Thymus (tissue), 11 donors: ENCODE data around the gene NUP98. TPM values are rescaled to one million over a fixed set of nuclear protein-coding genes. Genes with fewer than 3 reads are reported as not detected.
"Not testable (repeated sequence)": the region's sequence is repeated elsewhere in the genome, so short reads cannot be mapped to it uniquely, and the experiment has no call there.

Source experiments
- DNase-seq, 9 donors: peaks; one replicate each; pipeline ENCODE4 v3.0.0-alpha.2; 2013; ENCODE audit warnings: low spot score in 9 of 9, low read depth in 6 of 9, missing footprints in 1 of 9
- H3K27ac ChIP-seq, 2 donors: one replicate each; pipeline ENCODE4 v1.5.1; 2013; ENCODE audit warnings: control low read depth in 1 of 2, low read depth in 1 of 2, low read length in 1 of 2, mild to moderate bottlenecking in 1 of 2, moderate library complexity in 1 of 2
- H3K27me3 ChIP-seq, 2 donors: one replicate each; pipeline ENCODE4 v1.5.1; 2013; ENCODE audit warnings: low read length in 1 of 2; ENCODE audit not compliant: control insufficient read depth in 2 of 2, insufficient read depth in 1 of 2
- H3K36me3 ChIP-seq, 2 donors: one replicate each; pipeline ENCODE4 v1.5.1; 2013; ENCODE audit warnings: low read length in 1 of 2, mild to moderate bottlenecking in 1 of 2, moderate library complexity in 1 of 2; ENCODE audit not compliant: control insufficient read depth in 2 of 2, insufficient read depth in 2 of 2
- H3K4me1 ChIP-seq, 2 donors: one replicate each; pipeline ENCODE4 v1.5.1; 2013; ENCODE audit warnings: low read length in 2 of 2; ENCODE audit not compliant: control insufficient read depth in 2 of 2, insufficient read depth in 2 of 2
- H3K4me3 ChIP-seq, 2 donors: one replicate each; pipeline ENCODE4 v1.5.1; 2013; ENCODE audit warnings: low read length in 2 of 2, control low read depth in 1 of 2, mild to moderate bottlenecking in 1 of 2
- H3K9me3 ChIP-seq, 2 donors: one replicate each; pipeline ENCODE4 v1.5.1; 2013; ENCODE audit warnings: low read length in 1 of 2, mild to moderate bottlenecking in 1 of 2; ENCODE audit not compliant: control insufficient read depth in 2 of 2, insufficient read depth in 1 of 2
- WGBS: extraction: QIAGEN DNeasy Blood & Tissue Kit; methylation state at CpG from one replicate; pipeline ENCODE4 v1.1.7; 2013; 5-methylcytosine and 5-hydroxymethylcytosine counted together
- polyA plus RNA-seq: library from polyadenylated mRNA; stranded (reverse); fragments of 200-250 nt; gene quantifications from one replicate; pipeline ENCODE4 v1.2.3, GENCODE V29; 2013
- total RNA-seq: library from RNA; stranded (reverse); fragments of 120-200 nt; gene quantifications from one replicate; pipeline ENCODE4 v1.2.4, GENCODE V29; 2013
- donor health status: healthy.

Gene NUP98
- total and polyA plus RNA-seq, 2 donors = 23.0 to 59.0 TPM

DNA sequence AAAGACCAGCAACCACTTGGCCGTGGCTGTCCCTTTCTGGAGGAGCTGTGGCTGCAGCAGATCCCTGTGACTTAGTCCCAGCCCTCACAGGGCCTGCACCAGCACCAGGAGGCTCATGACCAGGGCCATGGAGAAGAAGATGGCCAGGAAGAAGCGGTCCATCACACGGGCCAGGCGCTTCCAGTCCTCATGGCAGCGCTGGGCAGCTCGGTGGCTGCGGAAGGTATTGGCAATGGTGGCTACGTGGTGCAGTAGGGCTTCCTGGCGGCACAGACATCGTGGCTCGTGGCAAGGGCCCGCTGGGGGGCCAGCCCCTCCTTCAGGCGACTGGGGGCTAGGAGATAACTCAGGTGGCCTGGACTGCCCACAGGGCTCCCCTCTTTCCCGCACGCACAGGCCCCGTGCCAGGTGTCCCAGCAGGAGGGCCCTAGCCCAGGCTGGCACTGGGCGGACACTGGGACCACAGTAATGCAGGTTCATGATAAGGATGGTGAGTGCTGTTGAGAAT lies 131.3 kb downstream of the NUP98 start:
- H3K36me3 ChIP-seq = peaks cover 42 to 47% of the 10 kb centered on the region in 2 donors

DNA sequence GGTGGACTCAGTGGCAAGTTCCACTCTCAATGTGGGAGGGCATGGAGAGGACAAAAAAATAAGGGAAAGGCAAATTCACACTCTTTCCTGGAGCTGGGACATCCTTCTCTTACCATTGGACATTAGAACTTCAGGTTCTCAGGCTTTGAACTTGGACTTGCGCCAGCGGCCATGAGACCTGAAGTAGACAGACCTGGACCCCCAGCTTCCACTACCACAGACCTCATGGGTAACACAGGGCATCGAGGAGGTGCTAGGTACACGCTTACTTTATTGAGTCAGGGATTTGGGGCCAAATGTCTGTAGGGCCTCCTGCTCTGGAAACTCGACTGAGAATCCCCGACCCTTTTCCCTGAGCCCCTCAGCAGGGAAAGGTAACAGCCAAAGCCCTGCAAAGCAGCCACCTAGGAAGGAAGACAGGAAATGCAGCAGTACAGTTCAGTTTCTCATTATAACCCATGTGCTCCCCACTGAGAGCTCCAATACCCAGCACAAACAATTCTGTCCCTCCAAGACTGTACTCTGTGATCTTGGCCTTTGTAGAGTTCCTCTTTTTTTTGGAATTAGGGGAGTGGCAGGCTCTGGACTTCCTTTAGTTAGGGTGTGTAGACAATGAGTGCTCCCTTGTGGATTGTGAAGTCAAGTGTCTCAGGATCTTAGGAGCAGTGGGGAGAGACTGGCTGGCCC lies 131.9 kb downstream of the NUP98 start:
- Histone ChIP-seq H3K9me3 (no peaks in the 10 kb centered on the region), H3K4me3 (no peak overlapping the region), H3K4me1 (no peaks in the 10 kb centered on the region), H3K27me3 (no peaks in the 10 kb centered on the region), H3K36me3 (peaks cover 38 to 41% of the 10 kb centered on the region in 2 donors), H3K27ac (no peak overlapping the region)
- 96% methylated on average over 6 of the region's 6 CpGs for WGBS
- no peak for DNase-seq

More for the DNA sequence above, 131.3 kb downstream of the NUP98 start:
- H3K4me1 ChIP-seq = no peaks in the 10 kb centered on the region
- no peak overlapping the region for H3K27ac ChIP-seq
- 98% methylated on average over 17 of the region's 17 CpGs for WGBS
- H3K4me3 ChIP-seq = no peak overlapping the region
- no peaks in the 10 kb centered on the region for H3K9me3 ChIP-seq
- no peak for DNase-seq
- H3K27me3 ChIP-seq = no peaks in the 10 kb centered on the region

DNA sequence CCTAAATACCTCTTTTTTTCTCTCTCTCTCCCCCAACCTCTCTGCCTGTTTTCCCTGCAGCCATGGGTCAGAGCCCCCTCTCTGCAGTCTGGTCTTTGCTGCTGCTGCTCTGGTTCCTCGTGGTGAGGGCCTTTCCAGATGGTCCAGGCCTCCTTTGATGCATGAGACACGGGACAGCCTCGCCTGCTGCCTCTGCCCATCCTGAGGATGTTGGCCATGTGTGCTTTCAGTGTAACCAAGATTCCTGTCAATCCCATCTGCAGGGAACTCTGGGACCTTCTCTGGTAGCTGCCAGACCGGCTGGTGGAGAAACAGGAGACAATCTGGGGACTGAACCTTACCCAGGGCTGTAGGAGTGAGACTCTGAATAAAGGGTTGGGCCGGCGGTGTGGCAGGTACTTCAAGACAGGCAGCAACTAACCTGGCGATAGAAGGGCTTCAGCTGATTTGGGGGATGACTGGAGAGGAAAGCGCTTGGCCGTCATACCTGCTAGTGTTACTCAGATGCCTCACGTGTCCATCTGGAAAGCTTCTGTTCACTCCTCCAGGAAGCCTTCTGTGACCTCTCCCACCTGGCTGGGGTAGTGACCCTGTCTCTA lies 133.2 kb downstream of the NUP98 start:
- no peaks in the 10 kb centered on the region for H3K27me3 ChIP-seq
- H3K4me3 ChIP-seq = no peak overlapping the region
- no peak overlapping the region for H3K27ac ChIP-seq
- no peaks in the 10 kb centered on the region for H3K4me1 ChIP-seq
- 96% methylated on average over 10 of the region's 10 CpGs for WGBS
- no peaks in the 10 kb centered on the region for H3K9me3 ChIP-seq
- no peak for DNase-seq
- peaks cover 25 to 31% of the 10 kb centered on the region in 2 donors for H3K36me3 ChIP-seq

DNA sequence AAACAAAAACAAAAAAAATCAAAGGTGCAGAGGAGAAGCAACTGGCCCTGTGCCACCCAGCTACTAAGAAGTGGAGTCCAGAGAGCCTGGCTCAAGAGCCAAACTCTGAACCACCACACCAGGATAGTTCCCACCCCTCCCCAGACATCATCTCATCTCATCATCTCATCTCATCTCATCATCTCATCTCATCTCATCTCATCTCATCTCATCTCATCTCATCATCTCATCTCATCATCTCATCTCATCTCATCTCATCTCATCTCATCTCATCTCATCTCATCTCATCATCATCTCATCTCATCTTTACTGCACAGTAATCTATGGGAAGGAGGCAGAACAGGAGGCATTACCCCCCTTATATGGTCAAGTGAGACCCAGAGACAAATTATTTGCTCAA lies 134.5 kb downstream of the NUP98 start:
- Histone ChIP-seq H3K4me3 (no peak overlapping the region), H3K4me1 (no peaks in the 10 kb centered on the region), H3K9me3 (no peaks in the 10 kb centered on the region), H3K36me3 (peaks cover 17 to 26% of the 10 kb centered on the region in 2 donors), H3K27me3 (no peaks in the 10 kb centered on the region), H3K27ac (no peak overlapping the region)
- no peak for DNase-seq

DNA sequence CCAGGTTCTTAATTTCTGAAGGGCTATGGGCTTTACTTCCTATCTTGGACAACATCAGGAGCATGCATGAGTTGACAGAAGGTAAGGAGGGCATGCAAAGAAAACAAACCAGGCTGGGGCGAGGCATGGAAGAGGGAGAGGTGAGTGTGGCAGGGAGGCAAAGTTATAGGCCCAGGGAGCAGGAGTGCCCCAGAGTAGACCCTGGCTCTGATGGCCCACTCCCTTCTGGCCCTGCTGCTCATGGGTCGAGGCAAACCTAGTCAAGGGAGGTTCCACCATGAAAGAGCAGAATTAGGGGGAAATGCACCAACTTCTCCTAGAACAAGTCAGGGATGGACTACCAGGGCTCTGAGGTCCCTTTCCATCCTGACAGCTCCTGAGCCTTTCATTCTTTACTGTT lies 136.4 kb downstream of the NUP98 start:
- no peak for DNase-seq
- H3K4me1 ChIP-seq = no peaks in the 10 kb centered on the region
- peaks cover 10 to 13% of the 10 kb centered on the region in 2 donors for H3K36me3 ChIP-seq
- no peak overlapping the region for H3K4me3 ChIP-seq
- H3K27ac ChIP-seq = no peak overlapping the region
- H3K27me3 ChIP-seq = no peaks in the 10 kb centered on the region
- WGBS = 100% methylated on average over 2 of the region's 2 CpGs
- H3K9me3 ChIP-seq = no peaks in the 10 kb centered on the region

DNA sequence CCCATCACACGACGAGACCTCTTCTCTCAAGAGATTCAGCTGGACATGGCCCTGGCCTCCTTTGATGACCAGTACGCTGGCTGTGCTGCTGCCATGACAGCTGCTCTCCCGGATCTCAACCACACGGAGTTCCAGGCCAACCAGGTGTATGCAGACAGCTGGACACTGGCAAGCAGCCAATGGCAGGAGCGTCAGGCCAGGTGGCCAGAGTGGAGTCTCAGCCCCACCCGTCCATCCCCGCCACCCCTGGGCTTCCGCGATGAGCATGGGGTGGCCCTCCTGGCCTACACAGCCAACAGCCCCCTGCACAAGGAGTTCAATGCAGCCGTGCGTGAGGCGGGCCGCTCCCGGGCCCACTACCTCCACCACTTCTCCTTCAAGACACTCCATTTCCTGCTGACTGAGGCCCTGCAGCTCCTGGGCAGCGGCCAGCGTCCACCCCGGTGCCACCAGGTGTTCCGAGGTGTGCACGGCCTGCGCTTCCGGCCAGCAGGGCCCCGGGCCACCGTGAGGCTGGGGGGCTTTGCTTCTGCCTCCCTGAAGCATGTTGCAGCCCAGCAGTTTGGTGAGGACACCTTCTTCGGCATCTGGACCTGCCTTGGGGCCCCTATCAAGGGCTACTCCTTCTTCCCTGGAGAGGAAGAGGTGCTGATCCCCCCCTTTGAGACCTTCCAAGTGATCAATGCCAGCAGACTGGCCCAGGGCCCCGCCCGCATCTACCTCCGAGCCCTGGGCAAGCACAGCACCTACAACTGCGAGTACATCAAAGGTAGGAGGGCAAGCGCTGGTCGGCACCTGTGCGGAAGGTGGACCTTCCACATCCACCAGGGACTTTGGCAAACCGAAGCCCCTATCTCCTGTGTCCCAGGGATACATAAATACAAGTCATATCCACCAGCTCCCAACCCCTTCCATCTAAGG lies 137.5 kb downstream of the NUP98 start:
- WGBS = 96% methylated on average over 33 of the region's 33 CpGs
- no peaks in the 10 kb centered on the region for H3K9me3 ChIP-seq
- peaks cover 5 to 6% of the 10 kb centered on the region in 2 donors for H3K36me3 ChIP-seq
- H3K27me3 ChIP-seq = peaks cover 0 to 1% of the 10 kb centered on the region in 2 donors
- H3K4me3 ChIP-seq = no peak overlapping the region
- H3K27ac ChIP-seq = no peak overlapping the region
- no peaks in the 10 kb centered on the region for H3K4me1 ChIP-seq
- DNase-seq = no peak

DNA sequence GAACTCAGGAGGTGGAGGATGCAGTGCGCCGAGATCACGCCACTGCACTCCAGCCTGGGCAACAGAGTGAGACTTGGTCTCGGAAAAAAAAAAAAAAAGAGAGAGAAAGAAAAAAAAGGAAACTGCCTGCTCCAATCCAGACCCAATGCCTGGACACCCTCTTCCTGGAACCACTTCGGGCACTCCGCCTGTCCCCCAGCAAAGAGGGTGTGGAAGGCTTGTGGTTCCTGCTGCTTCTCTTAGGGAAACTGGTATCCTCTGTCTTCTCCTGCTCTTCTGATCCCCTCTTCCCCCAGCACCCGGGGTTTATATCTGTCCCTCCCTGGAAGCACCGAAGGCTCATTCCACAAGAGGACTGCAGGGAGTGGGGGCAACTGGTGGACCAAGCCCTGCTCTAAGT lies 139.1 kb downstream of the NUP98 start:
- Histone ChIP-seq H3K9me3 (no peaks in the 10 kb centered on the region), H3K4me3 (no peak overlapping the region), H3K4me1 (no peaks in the 10 kb centered on the region), H3K36me3 (no peaks in the 10 kb centered on the region), H3K27me3 (peaks cover 0 to 3% of the 10 kb centered on the region in 2 donors), H3K27ac (no peak overlapping the region)
- 98% methylated on average over 8 of the region's 8 CpGs for WGBS
- no peak for DNase-seq

DNA sequence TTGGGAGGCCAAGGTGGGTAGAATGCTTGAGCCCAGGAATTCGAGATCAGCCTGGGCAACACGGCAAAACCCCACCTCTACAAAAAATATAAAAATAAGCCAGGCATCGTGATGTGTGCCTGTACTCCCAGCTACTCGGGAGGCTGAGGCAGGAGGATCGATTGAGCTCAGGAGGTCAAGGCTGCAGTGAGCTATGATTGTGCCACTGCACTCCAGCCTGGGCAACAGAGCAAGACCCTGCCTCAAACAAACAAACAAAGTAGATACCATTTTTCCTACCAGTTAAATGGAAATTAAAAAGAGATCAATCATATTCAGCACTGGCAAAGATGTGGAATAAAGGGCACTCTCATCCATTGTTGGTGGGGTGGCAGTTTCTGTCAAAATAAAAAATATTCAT lies 140.0 kb downstream of the NUP98 start:
- 93% methylated on average over 5 of the region's 5 CpGs for WGBS
- not testable (repeated sequence) for H3K36me3 ChIP-seq, DNase-seq, H3K27me3 ChIP-seq, H3K9me3 ChIP-seq, H3K4me3 ChIP-seq, H3K4me1 ChIP-seq, H3K27ac ChIP-seq

DNA sequence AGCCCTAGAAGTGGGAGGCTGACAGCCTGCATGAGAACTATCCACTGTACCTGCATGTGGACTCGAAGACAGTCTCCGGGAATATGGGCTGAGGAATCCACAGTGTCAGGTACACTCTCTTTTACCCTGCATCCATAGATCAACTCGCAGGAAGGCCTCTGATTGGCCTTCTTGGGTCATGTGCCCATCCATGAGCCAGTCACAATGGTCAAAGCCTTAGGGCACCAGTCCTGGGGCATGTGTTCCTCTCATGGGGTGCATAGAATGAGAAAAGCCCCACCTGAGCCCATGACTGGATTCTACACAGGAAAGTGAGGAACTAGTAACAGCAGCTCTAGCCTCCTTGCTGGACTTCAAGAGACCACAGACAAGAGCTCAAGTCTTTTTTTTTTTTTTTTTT lies 141.8 kb downstream of the NUP98 start:
- Histone ChIP-seq H3K36me3 (no peaks in the 10 kb centered on the region), H3K27me3 (peaks cover 0 to 3% of the 10 kb centered on the region in 2 donors), H3K9me3 (no peaks in the 10 kb centered on the region), H3K27ac (no peak overlapping the region), H3K4me1 (no peaks in the 10 kb centered on the region), H3K4me3 (no peak overlapping the region)
- no peak for DNase-seq
- WGBS = 97% methylated on average over 3 of the region's 3 CpGs
